Kidney tubule cell (primary cell): ENCODE data around the gene SERPINE1.
"Not testable (repeated sequence)": the region's sequence is repeated elsewhere in the genome, so short reads cannot be mapped to it uniquely, and the experiment has no call there.

Experiments
- DNase-seq: peaks from one replicate; pipeline ENCODE4 v3.0.0-alpha.2; 2018; ENCODE audit warnings: low spot score

Gene SERPINE1

GRCh38 chr7:101124376-101125056, 2.4 kb upstream of the SERPINE1 start:
- peak; percentile 57 for DNase-seq

- DNase-seq = peak; percentile 92
Measured at GRCh38 chr7:101125989-101126650, 784 bp upstream of the SERPINE1 start.

GRCh38 chr7:101127460-101128039, 646 bp downstream of the SERPINE1 start:
- DNase-seq = no peak

- DNase-seq = no peak
Measured at GRCh38 chr7:101128040-101128834, 1.3 kb downstream of the SERPINE1 start.

- DNase-seq = no peak
Measured at GRCh38 chr7:101129603-101130117, 2.8 kb downstream of the SERPINE1 start.

GRCh38 chr7:101132626-101133600, 6.0 kb downstream of the SERPINE1 start:
- not testable (repeated sequence) for DNase-seq

GRCh38 chr7:101133621-101134398, 6.9 kb downstream of the SERPINE1 start:
- no peak for DNase-seq

GRCh38 chr7:101134399-101134980, 7.6 kb downstream of the SERPINE1 start:
- no peak for DNase-seq

- no peak for DNase-seq
Measured at GRCh38 chr7:101137651-101138212, 10.8 kb downstream of the SERPINE1 start.

- DNase-seq = peak; percentile 96
Measured at GRCh38 chr7:101138213-101138870, 11.4 kb downstream of the SERPINE1 start.

- DNase-seq = no peak
Measured at GRCh38 chr7:101140339-101140699, 13.4 kb downstream of the SERPINE1 start.

GRCh38 chr7:101140746-101141382, 14.0 kb downstream of the SERPINE1 start:
- DNase-seq = no peak

GRCh38 chr7:101151908-101152651, 25.2 kb downstream of the SERPINE1 start:
- no peak for DNase-seq

- DNase-seq = peak; percentile 96
Measured at GRCh38 chr7:101153969-101154692, 27.2 kb downstream of the SERPINE1 start, which contains the start of gene AP1S1. Gene AP1S1 (plus strand): TSS chr7:101154476. CDS start chr7:101154515, 39 bp downstream.

GRCh38 chr7:101154693-101155102, 27.8 kb downstream of the SERPINE1 start:
- DNase-seq = no peak

- no peak for DNase-seq
Measured at GRCh38 chr7:101155303-101155702, 28.4 kb downstream of the SERPINE1 start.

- no peak for DNase-seq
Measured at GRCh38 chr7:101156277-101156676, 29.4 kb downstream of the SERPINE1 start.
